ENCODE data around the gene PCMTD2. TPM values are rescaled to one million over a fixed set of nuclear protein-coding genes. Genes with fewer than 3 reads are reported as not detected.

PCMTD2 gene
- total RNA-seq, 1 donor from 2014 or later: 104 TPM

DNA sequence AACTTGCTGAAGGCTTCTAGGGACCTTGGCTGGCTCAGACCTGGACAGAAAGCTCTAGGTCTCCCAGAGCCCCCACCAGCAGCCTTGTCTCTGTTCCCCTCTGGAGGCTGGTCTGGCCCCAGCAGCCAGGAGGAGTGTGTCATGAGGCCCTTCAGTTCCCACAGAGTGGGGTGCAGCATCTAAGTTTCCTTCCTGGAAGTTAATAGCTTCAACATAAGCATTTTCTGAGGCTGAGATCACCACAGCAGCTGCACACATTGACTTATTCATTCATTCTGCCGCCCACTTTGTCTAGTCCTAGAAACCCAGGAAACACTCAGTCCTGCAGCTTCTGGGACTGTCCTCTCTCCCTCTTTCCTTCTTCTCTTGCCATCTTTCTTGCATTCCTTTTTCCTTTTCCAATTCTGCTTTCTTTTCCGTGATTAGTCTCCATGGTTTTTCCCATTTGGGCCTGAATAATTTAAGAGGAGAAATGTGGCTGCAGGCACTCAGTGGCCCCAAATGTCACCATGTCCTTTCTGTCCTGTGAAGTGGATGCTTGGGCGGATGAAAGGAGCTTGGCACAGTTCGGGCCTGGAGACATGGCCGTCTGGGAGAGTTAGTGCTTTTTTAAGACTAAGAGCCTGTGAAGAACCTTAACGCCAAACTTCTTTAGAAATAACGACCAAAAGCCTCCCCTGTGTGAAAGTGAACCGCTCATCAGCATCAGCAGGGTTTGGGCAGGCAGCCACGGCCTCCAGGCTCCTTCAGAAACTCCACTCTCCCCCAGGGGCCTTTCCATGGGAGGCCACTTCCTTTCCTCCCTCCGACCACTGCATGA, 31.0 kb upstream of the PCMTD2 start:
- peaks cover 8% of the 10 kb centered on the region for H3K27me3 Mint-ChIP-seq (ENCODE audit: unreplicated experiment)
- no peak for DNase-seq (ENCODE audit: low spot score)
- no peaks in the 10 kb centered on the region for H3K36me3 Mint-ChIP-seq (ENCODE audit: low read depth, unreplicated experiment)
- H3K9me3 Mint-ChIP-seq (ENCODE audit: unreplicated experiment): no peaks in the 10 kb centered on the region
- TF ChIP-seq, protein P1, sequence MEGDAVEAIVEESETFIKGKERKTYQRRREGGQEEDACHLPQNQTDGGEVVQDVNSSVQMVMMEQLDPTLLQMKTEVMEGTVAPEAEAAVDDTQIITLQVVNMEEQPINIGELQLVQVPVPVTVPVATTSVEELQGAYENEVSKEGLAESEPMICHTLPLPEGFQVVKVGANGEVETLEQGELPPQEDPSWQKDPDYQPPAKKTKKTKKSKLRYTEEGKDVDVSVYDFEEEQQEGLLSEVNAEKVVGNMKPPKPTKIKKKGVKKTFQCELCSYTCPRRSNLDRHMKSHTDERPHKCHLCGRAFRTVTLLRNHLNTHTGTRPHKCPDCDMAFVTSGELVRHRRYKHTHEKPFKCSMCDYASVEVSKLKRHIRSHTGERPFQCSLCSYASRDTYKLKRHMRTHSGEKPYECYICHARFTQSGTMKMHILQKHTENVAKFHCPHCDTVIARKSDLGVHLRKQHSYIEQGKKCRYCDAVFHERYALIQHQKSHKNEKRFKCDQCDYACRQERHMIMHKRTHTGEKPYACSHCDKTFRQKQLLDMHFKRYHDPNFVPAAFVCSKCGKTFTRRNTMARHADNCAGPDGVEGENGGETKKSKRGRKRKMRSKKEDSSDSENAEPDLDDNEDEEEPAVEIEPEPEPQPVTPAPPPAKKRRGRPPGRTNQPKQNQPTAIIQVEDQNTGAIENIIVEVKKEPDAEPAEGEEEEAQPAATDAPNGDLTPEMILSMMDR (IDR thresholded peaks at IDR 0.05; ENCODE audit: unreplicated experiment): no peak
- no peak overlapping the region for H3K4me3 Mint-ChIP-seq (ENCODE audit: unreplicated experiment)
- peak overlapping the region; percentile 9 for H3K27ac Mint-ChIP-seq (ENCODE audit: unreplicated experiment)
- peaks cover 22% of the 10 kb centered on the region for H3K4me1 Mint-ChIP-seq (ENCODE audit: unreplicated experiment)

DNA sequence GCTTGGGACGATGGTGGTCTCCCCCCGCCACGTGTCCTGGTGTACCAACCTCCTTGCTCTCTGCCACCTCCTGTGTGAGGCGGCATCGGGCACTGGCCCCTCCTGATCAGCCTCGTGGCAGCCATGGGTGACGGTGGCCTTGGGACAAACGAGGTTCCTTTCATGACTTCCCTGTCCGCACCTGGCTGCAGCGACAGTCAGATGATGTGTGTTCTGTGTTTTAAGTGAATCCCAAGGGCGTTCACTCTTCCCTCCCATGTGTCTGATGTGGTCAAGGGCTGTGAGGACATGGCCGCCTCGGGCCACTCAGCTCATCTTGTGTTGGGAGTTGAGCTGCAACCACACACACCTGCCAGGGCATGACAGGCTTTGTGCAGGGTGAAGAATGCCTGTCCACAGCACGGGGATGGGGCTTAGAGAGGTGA, 30.4 kb upstream of the PCMTD2 start:
- DNase-seq (ENCODE audit: low spot score): no peak
- H3K9me3 Mint-ChIP-seq (ENCODE audit: unreplicated experiment): no peaks in the 10 kb centered on the region
- peaks cover 8% of the 10 kb centered on the region for H3K27me3 Mint-ChIP-seq (ENCODE audit: unreplicated experiment)
- TF ChIP-seq, protein P1 (IDR thresholded peaks at IDR 0.05; ENCODE audit: unreplicated experiment): no peak
- H3K4me3 Mint-ChIP-seq (ENCODE audit: unreplicated experiment): no peak overlapping the region
- H3K36me3 Mint-ChIP-seq (ENCODE audit: low read depth, unreplicated experiment): no peaks in the 10 kb centered on the region
- peaks cover 22% of the 10 kb centered on the region for H3K4me1 Mint-ChIP-seq (ENCODE audit: unreplicated experiment)
- no peak overlapping the region for H3K27ac Mint-ChIP-seq (ENCODE audit: unreplicated experiment)

DNA sequence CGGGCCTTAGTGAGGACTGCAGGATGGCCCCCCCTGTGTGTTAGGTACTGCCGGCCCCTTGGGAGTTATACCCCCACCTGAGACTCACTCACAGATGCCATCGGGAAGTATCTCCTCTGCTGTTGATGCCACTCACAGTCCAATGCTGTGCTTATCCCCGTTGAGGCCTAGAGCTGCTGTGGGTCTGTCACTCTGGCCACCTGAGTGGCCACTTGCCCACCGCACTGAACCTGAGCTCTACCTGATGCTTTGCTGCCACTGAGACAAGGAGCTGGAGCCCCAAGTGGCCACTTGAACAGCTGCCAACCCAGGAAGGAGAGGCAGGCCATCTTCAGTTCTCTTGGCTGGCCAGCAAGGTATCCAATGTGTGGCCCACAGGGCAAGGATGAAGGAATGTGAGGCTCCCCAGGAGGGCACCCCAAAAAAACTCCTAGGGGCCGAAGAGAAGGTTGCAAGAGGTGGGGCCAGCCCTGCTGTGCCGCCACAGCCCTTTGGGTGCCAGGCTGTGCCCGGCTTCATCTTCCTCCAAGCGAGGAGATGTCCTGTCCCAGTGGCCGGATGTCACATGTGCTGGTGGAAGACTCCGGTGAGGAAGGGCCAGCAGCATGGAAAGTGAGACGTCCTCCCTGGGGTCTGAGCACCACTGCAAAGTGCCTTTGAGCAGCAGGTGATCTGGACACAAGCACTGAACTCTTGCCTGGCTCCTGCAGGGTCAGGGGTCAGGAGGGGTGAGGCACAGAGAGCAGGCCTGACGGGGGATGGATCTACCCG, 29.5 kb upstream of the PCMTD2 start:
- H3K4me3 Mint-ChIP-seq (ENCODE audit: unreplicated experiment): no peak overlapping the region
- no peaks in the 10 kb centered on the region for H3K36me3 Mint-ChIP-seq (ENCODE audit: low read depth, unreplicated experiment)
- peaks cover 10% of the 10 kb centered on the region for H3K27me3 Mint-ChIP-seq (ENCODE audit: unreplicated experiment)
- H3K27ac Mint-ChIP-seq (ENCODE audit: unreplicated experiment): no peak overlapping the region
- DNase-seq (ENCODE audit: low spot score): no peak
- no peaks in the 10 kb centered on the region for H3K9me3 Mint-ChIP-seq (ENCODE audit: unreplicated experiment)
- H3K4me1 Mint-ChIP-seq (ENCODE audit: unreplicated experiment): peaks cover 22% of the 10 kb centered on the region
- TF ChIP-seq, protein P1 (IDR thresholded peaks at IDR 0.05; ENCODE audit: unreplicated experiment): no peak

DNA sequence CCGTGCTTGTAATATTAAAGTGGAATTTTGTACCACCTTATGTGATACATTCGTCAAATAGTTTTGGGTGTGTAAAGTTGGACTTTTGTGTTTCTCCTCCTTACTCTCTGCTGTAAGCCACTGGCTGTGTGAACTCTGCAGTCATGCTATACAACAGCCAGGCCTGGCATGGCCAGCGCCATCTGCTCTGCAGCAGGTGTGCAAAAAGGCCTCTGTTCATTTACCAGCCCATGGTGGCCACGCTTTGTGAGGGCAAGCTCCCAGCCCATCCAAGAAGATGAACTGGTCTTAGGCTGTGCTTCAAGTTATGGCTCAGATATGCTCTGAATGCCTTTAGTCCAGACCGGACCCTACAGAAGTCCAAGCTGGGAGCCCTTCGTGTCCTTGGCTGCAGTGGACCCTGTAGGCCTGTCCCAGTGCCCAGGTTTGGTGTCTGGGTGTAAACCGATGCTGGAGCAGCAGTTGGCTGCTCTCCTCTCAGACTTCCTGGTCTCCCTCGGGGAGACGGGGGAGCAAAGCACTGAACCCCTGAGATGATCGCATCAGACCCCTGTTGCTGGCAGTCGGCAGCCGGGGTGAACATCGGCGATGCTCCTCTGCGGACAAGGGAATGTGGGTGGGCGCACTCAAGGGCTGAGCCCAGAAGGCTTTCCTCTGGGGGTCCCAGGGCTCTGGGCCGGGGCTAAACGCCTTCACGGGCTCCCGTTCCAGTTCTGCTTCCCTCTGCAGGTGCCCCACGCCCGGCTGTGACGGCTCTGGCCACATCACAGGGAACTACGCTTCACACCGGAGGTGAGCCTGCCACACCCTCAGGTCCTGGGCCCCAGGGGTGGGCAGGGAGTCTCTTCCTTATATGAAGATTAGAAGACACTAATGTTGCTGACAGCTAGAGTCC, 28.6 kb upstream of the PCMTD2 start:
- no peak overlapping the region for H3K4me3 Mint-ChIP-seq (ENCODE audit: unreplicated experiment)

More for the DNA sequence above, 28.6 kb upstream of the PCMTD2 start:
- TF ChIP-seq, protein P1 (IDR thresholded peaks at IDR 0.05; ENCODE audit: unreplicated experiment): no peak
- H3K36me3 Mint-ChIP-seq (ENCODE audit: low read depth, unreplicated experiment): no peaks in the 10 kb centered on the region
- no peak overlapping the region for H3K27ac Mint-ChIP-seq (ENCODE audit: unreplicated experiment)
- peaks cover 18% of the 10 kb centered on the region for H3K4me1 Mint-ChIP-seq (ENCODE audit: unreplicated experiment)
- no peaks in the 10 kb centered on the region for H3K9me3 Mint-ChIP-seq (ENCODE audit: unreplicated experiment)
- peaks cover 10% of the 10 kb centered on the region for H3K27me3 Mint-ChIP-seq (ENCODE audit: unreplicated experiment)
- no peak for DNase-seq (ENCODE audit: low spot score)
